ENCODE results near the gene PDE4A.
A peak's percentile ranks its signal among the peaks of the same experiment; 100 is the strongest.

DNA sequence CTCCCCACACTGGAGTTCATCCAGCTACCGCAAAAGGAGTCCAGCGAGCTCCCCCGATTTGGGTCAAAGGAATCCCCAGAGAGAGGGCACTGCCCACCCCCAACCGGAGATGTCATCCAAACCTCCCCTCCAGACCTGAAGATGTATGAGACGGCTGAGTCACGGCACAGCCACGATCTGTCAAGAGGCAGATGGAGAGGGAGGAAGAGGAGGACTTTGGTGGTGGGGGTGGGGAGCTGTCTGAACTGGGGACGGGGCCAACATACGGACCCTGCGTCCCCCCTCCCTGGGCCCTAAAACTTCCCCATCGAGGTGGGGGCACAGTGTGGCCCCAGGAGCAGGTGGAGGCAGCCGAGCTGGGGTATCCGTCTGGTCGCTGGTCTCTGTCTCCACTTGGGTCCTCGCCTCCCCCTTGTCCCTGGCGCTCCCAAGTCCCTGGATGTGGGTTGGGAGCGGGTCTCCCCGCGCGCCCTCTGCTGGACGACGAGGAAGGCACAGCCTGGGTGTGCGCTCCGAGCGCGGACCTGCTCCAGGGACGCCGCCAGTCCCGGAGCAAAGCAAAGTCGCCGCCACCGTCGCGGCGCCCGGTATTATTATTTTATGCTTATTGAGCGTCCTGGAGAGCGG, 3.8 kb downstream of the PDE4A start:
- TF ChIP-seq POLR2A (IDR thresholded peaks at IDR 0.05; ENCODE audit: low read length) (peak; percentile 9), GATA1 (IDR thresholded peaks at IDR 0.05; ENCODE audit: low read depth, low read length) (no peak)
